ENCODE data around the gene ATP2C1. TPM values are rescaled to one million over a fixed set of nuclear protein-coding genes. Genes with fewer than 3 reads are reported as not detected.

Gene ATP2C1
- total RNA-seq (2011; cell fraction: chromatin; rRNA removed; ENCODE audit: low replicate concordance), result 43.5 and 135 TPM in 2 replicates
- total RNA-seq (2011; cell fraction: nucleolus; rRNA removed), result 32.4 and 42.2 TPM in 2 replicates
- 70.8 and 83.0 TPM in 2 replicates for total RNA-seq (2011; cell fraction: nucleoplasm; rRNA removed)
- 16.2 and 25.3 TPM in 2 replicates for total RNA-seq (2014; rRNA removed)
- 34.1 and 35.4 TPM in 2 replicates for total RNA-seq (2014; rRNA removed; fragmentation: Illumina TruSeq; extraction: Trizol)
- total RNA-seq (2015; rRNA removed; fragmentation: Illumina TruSeq; extraction: Trizol), result 25.8 and 27.7 TPM in 2 replicates
- 32.1 and 33.0 TPM in 2 replicates for total RNA-seq (2021)
- polyA plus RNA-seq (2011; rRNA removed), result 36.8 and 53.5 TPM in 2 replicates
- polyA plus RNA-seq (2011; cell fraction: cytosol; rRNA removed), result 11.0 and 28.8 TPM in 2 replicates
- polyA plus RNA-seq (2011; cell fraction: nucleus; rRNA removed), result 34.8 and 58.4 TPM in 2 replicates
- 19.6 and 21.8 TPM in 2 replicates for polyA plus RNA-seq (2012)
- polyA plus RNA-seq (2014; fragmentation: Illumina TruSeq; extraction: Trizol), result 25.6 and 29.3 TPM in 2 replicates
- 10 to 100 TPM in 1 of 2 experiments, 1 to 10 TPM in 1; 10.0 to 15.6 TPM for polyA plus RNA-seq (2014; fragmentation: Nextera tagmentation; extraction: Ambion mirVana)
- 27.9 and 33.0 TPM in 2 replicates for polyA plus RNA-seq (2014; rRNA removed)
- polyA minus RNA-seq (2011; rRNA and poly(A)+ RNA removed), result 94.2 and 115 TPM in 2 replicates
- polyA minus RNA-seq (2011; cell fraction: cytosol; rRNA and poly(A)+ RNA removed), result 16.0 and 29.7 TPM in 2 replicates
- polyA minus RNA-seq (2011; cell fraction: nucleus; rRNA and poly(A)+ RNA removed), result 44.4 and 67.4 TPM in 2 replicates
- percentile 74 among the genes with signal in this experiment for Bru-seq, nascent RNA
- BruChase-seq, experiment 1, labeled RNA remaining after a 2-hour chase, result percentile 80 among the genes with signal in this experiment
- percentile 81 among the genes with signal in this experiment for BruChase-seq, experiment 2, labeled RNA remaining after a 6-hour chase
- long read RNA-seq, experiment 1, full-length matches to known transcripts, result 47 of 112 reads
- long read RNA-seq, experiment 1, partial matches to known transcripts, result 28 of 112 reads
- long read RNA-seq, experiment 1, other reads (novel, unspliced or antisense), result 37 of 112 reads
- long read RNA-seq, experiment 2, partial matches to known transcripts, result 5 of 15 reads
- long read RNA-seq, experiment 2, other reads (novel, unspliced or antisense), result 8 of 15 reads
- long read RNA-seq, experiment 3, full-length matches to known transcripts, result 4 of 9 reads
- long read RNA-seq, experiment 3, partial matches to known transcripts, result 1 of 9 reads
- long read RNA-seq, experiment 3, other reads (novel, unspliced or antisense), result 4 of 9 reads

GRCh38 chr3:130893376-130894129 is at the start of gene ATP2C1:
TSS of gene ATP2C1 (plus strand) at chr3:130894084. CDS start at chr3:130894770, 686 bp downstream.
- peak; percentile 96 for ATAC-seq
- peak; percentile 93 for FAIRE-seq
- ChIA-PET POLR2A (interaction anchor here (0.6 to 1.5 kb wide), 13 partner anchors 28 to 1487 kb away, joined by 3 to 7 read pairs (median 3); no protein-coding TSS in a partner anchor), CTCF (ENCODE audit: low intra/inter-chr PET ratio) (interaction anchor here (3.5 kb wide), 1 partner anchor 134 kb away, joined by 26 read pairs; no protein-coding TSS in a partner anchor)
- peak within 1 kb of the TSS; percentile 94 to 97 for H3K9ac ChIP-seq (ENCODE audit: insufficient read depth in 1 of 2, low read depth in 2 of 2, low read length in 2 of 2)
- intact Hi-C loops (cut with micrococcal nuclease) (loop anchor here (1.0 to 10.0 kb wide), 4 partner anchors 43 to 193 kb away; partner anchors contain the start of genes ASTE1 and NEK11), in situ Hi-C loops (cut with MboI) (loop anchor here (5.0 kb wide), 1 partner anchor 126 kb away; no protein-coding TSS in a partner anchor)
- peak; percentile 79 to 96 (median 84) for DNase-seq (ENCODE audit: extremely low read depth in 1 of 4, low spot score in 3 of 4)
- H3K79me2 ChIP-seq (ENCODE audit: control insufficient read depth, insufficient read depth, low read length), result peaks cover 52% of the 10 kb centered on the region
- peaks cover 2% of the 10 kb centered on the region for H3K9me1 ChIP-seq (ENCODE audit: control insufficient read depth, insufficient read depth, low read length)
- no peaks in the 10 kb centered on the region for H3K27me3 ChIP-seq (ENCODE audit: control insufficient read depth in 2 of 2, insufficient read depth in 2 of 2, low read length in 2 of 2)
- H3K27ac ChIP-seq (ENCODE audit: extremely low read depth, low read depth, low read length), result peak within 1 kb of the TSS; percentile 97
- under 1% methylated on average over 30 of the region's 69 CpGs for WGBS (ENCODE audit: insufficient coverage, low coverage, missing lambda C conversion rate)
- H3K4me3 ChIP-seq, result peak within 1 kb of the TSS; percentile 86
- BruUV-seq (replicated peaks), result TSS peak; percentile 85
- peaks cover 8% of the 10 kb centered on the region in 2 experiments; a peak in 3 of 5 replicates for H3K4me1 ChIP-seq (replicated peaks in 1 of 2; ENCODE audit: control insufficient read depth in 2 of 2, insufficient read depth in 2 of 2, low read length in 2 of 2)
- H2AFZ ChIP-seq (ENCODE audit: low read depth, low read length), result peak within 1 kb of the TSS; percentile 95
- H4K20me1 ChIP-seq (replicated peaks; ENCODE audit: control insufficient read depth, insufficient read depth, low read length), result 0 out of 2 replicates have a peak, but pooled peaks cover 7% of the 10 kb centered on the region
- H3K9me3 ChIP-seq (replicated peaks; ENCODE audit: control insufficient read depth, insufficient read depth, low read depth, low read length), result no peaks in the 10 kb centered on the region
- H3K36me3 ChIP-seq (ENCODE audit: control insufficient read depth, insufficient read depth, low read length), result no peaks in the 10 kb centered on the region
- peak within 1 kb of the TSS; percentile 94 for H3K4me2 ChIP-seq (ENCODE audit: insufficient read depth, low read length)
- TF ChIP-seq GABPB1 (CRISPR knock-in tag; IDR thresholded peaks at IDR 0.05), result peak; percentile 73
- TF ChIP-seq ZNF184 (CRISPR knock-in tag; IDR thresholded peaks at IDR 0.05), result no peak
- no peak for TF ChIP-seq ZNF347 (CRISPR knock-in tag; IDR thresholded peaks at IDR 0.05; ENCODE audit: low read depth)
- TF ChIP-seq, protein P1, sequence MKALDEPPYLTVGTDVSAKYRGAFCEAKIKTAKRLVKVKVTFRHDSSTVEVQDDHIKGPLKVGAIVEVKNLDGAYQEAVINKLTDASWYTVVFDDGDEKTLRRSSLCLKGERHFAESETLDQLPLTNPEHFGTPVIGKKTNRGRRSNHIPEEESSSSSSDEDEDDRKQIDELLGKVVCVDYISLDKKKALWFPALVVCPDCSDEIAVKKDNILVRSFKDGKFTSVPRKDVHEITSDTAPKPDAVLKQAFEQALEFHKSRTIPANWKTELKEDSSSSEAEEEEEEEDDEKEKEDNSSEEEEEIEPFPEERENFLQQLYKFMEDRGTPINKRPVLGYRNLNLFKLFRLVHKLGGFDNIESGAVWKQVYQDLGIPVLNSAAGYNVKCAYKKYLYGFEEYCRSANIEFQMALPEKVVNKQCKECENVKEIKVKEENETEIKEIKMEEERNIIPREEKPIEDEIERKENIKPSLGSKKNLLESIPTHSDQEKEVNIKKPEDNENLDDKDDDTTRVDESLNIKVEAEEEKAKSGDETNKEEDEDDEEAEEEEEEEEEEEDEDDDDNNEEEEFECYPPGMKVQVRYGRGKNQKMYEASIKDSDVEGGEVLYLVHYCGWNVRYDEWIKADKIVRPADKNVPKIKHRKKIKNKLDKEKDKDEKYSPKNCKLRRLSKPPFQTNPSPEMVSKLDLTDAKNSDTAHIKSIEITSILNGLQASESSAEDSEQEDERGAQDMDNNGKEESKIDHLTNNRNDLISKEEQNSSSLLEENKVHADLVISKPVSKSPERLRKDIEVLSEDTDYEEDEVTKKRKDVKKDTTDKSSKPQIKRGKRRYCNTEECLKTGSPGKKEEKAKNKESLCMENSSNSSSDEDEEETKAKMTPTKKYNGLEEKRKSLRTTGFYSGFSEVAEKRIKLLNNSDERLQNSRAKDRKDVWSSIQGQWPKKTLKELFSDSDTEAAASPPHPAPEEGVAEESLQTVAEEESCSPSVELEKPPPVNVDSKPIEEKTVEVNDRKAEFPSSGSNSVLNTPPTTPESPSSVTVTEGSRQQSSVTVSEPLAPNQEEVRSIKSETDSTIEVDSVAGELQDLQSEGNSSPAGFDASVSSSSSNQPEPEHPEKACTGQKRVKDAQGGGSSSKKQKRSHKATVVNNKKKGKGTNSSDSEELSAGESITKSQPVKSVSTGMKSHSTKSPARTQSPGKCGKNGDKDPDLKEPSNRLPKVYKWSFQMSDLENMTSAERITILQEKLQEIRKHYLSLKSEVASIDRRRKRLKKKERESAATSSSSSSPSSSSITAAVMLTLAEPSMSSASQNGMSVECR (CRISPR knock-in tag; IDR thresholded peaks at IDR 0.05), result peak; percentile 52
- TF ChIP-seq, protein P2, sequence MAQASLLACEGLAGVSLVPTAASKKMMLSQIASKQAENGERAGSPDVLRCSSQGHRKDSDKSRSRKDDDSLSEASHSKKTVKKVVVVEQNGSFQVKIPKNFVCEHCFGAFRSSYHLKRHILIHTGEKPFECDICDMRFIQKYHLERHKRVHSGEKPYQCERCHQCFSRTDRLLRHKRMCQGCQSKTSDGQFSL (CRISPR knock-in tag; IDR thresholded peaks at IDR 0.05), result no peak
- TF ChIP-seq, protein P2 (tag; IDR thresholded peaks at IDR 0.05), result no peak
- peak; percentile 61; the same call in 1 of the 2 replicates for TF ChIP-seq POLR2AphosphoS5 (IDR thresholded peaks at IDR 0.05; ENCODE audit: control insufficient read depth, insufficient read depth, low read depth, low read length)
- TF ChIP-seq BRD4 (IDR thresholded peaks at IDR 0.05), result 0 out of 2 replicates have a peak, but pooled peaks have one; percentile 56
- peak; percentile 47; the same call in 1 of the 2 replicates for TF ChIP-seq SAFB (IDR thresholded peaks at IDR 0.05; ENCODE audit: borderline replicate concordance, low read depth, low read length)
- no peak for TF ChIP-seq PTTG1 (tag; IDR thresholded peaks at IDR 0.05; ENCODE audit: low read depth)
